GM19023 (cell line): ENCODE results near the gene SELE.
"Not testable (repeated sequence)": the region's sequence is repeated elsewhere in the genome, so short reads cannot be mapped to it uniquely, and the experiment has no call there.

Source experiments
- ATAC-seq: cut with Tn5 transposase; IDR thresholded peaks from one replicate; pipeline ENCODE4 v1.9.1; 2021; ENCODE audit warnings: mild to moderate bottlenecking, moderate library complexity; ENCODE audit not compliant: unreplicated experiment

SELE gene

GRCh38 chr1:169724168-169724567, 9.7 kb downstream of the SELE start:
- ATAC-seq = no peak

GRCh38 chr1:169723763-169724162, 10.1 kb downstream of the SELE start:
- ATAC-seq = no peak

- no peak for ATAC-seq
Observed at GRCh38 chr1:169722779-169723178, 11.1 kb downstream of the SELE start.

GRCh38 chr1:169715100-169715499, 18.8 kb downstream of the SELE start:
- ATAC-seq = not testable (repeated sequence)

- ATAC-seq = not testable (repeated sequence)
Observed at GRCh38 chr1:169713090-169713489, 20.8 kb downstream of the SELE start.

GRCh38 chr1:169712309-169712631, 21.6 kb downstream of the SELE start:
- ATAC-seq = no peak

GRCh38 chr1:169711469-169712308, 22.2 kb downstream of the SELE start, which contains the start of gene SELL:
TSS of gene SELL (minus strand) at chr1:169711620. CDS start at chr1:169711498, 122 bp downstream.
- peak; percentile 73 for ATAC-seq

GRCh38 chr1:169708647-169709046, 25.2 kb downstream of the SELE start:
- ATAC-seq = no peak

GRCh38 chr1:169707912-169708604, 25.8 kb downstream of the SELE start:
- ATAC-seq = no peak

- no peak for ATAC-seq
Observed at GRCh38 chr1:169704797-169705196, 29.1 kb downstream of the SELE start.

GRCh38 chr1:169701261-169702005, 32.4 kb downstream of the SELE start:
- no peak for ATAC-seq

- ATAC-seq = no peak
Observed at GRCh38 chr1:169699707-169700106, 34.2 kb downstream of the SELE start.

GRCh38 chr1:169698976-169699375, 34.9 kb downstream of the SELE start:
- no peak for ATAC-seq

GRCh38 chr1:169697755-169698154, 36.1 kb downstream of the SELE start:
- ATAC-seq = no peak

- no peak for ATAC-seq
Observed at GRCh38 chr1:169696273-169697100, 37.4 kb downstream of the SELE start.

- ATAC-seq = no peak
Observed at GRCh38 chr1:169694304-169695075, 39.4 kb downstream of the SELE start.

GRCh38 chr1:169692756-169693460, 41.0 kb downstream of the SELE start:
- ATAC-seq = no peak

GRCh38 chr1:169690489-169690888, 43.4 kb downstream of the SELE start:
- no peak for ATAC-seq

- ATAC-seq = no peak
Observed at GRCh38 chr1:169689395-169689794, 44.5 kb downstream of the SELE start.
